Measurements from ENCODE around the gene NEUROD1.

NEUROD1 gene

GRCh38 chr2:181679544-181679979 lies 755 bp downstream of the NEUROD1 start:
- DNase-seq (no peak), ATAC-seq (no peak)

- ATAC-seq = no peak
- no peak for DNase-seq
Measured at GRCh38 chr2:181678861-181679543, 1.3 kb downstream of the NEUROD1 start.

GRCh38 chr2:181677912-181678586 lies 2.3 kb downstream of the NEUROD1 start:
- ATAC-seq = peak; percentile 70

GRCh38 chr2:181675254-181675653 lies 5.1 kb downstream of the NEUROD1 start:
- no peak for ATAC-seq

More at GRCh38 chr2:181677912-181678586, 2.3 kb downstream of the NEUROD1 start:
- DNase-seq = peak; percentile 72

GRCh38 chr2:181674461-181674860 lies 5.9 kb downstream of the NEUROD1 start:
- ATAC-seq = no peak
- DNase-seq = no peak

More at GRCh38 chr2:181675254-181675653, 5.1 kb downstream of the NEUROD1 start:
- no peak for DNase-seq

- DNase-seq (no peak), ATAC-seq (no peak)
Measured at GRCh38 chr2:181673173-181673572, 7.1 kb downstream of the NEUROD1 start.

- ATAC-seq = no peak
- DNase-seq = no peak
Measured at GRCh38 chr2:181672255-181673008, 7.9 kb downstream of the NEUROD1 start.

- DNase-seq (no peak), ATAC-seq (no peak)
Measured at GRCh38 chr2:181670632-181671031, 9.7 kb downstream of the NEUROD1 start.

GRCh38 chr2:181667234-181667633 lies 13.1 kb downstream of the NEUROD1 start:
- ATAC-seq (no peak), DNase-seq (no peak)

GRCh38 chr2:181662287-181662686 lies 18.0 kb downstream of the NEUROD1 start:
- DNase-seq (no peak), ATAC-seq (no peak)

GRCh38 chr2:181660181-181660580 lies 20.1 kb downstream of the NEUROD1 start:
- ATAC-seq (no peak), DNase-seq (no peak)

GRCh38 chr2:181658444-181658843 lies 21.9 kb downstream of the NEUROD1 start:
- DNase-seq = no peak
- ATAC-seq = no peak

GRCh38 chr2:181657379-181657778 lies 22.9 kb downstream of the NEUROD1 start:
- ATAC-seq = no peak
- no peak for DNase-seq

GRCh38 chr2:181656450-181657291 lies 23.6 kb downstream of the NEUROD1 start, which contains the start of gene CERKL:
TSS of gene CERKL (minus strand) at chr2:181657105. CDS start at chr2:181657006, 99 bp downstream.
- DNase-seq (peak; percentile 32), ATAC-seq (peak; percentile 69)

GRCh38 chr2:181655519-181655918 lies 24.8 kb downstream of the NEUROD1 start:
- ATAC-seq (no peak), DNase-seq (no peak)

GRCh38 chr2:181649436-181649979 lies 30.8 kb downstream of the NEUROD1 start:
- ATAC-seq = no peak
- no peak for DNase-seq

- no peak for DNase-seq
Measured at GRCh38 chr2:181648478-181649155, 31.7 kb downstream of the NEUROD1 start.

GRCh38 chr2:181646415-181646987 lies 33.8 kb downstream of the NEUROD1 start:
- no peak for ATAC-seq
- no peak for DNase-seq

More at GRCh38 chr2:181648478-181649155, 31.7 kb downstream of the NEUROD1 start:
- ATAC-seq = no peak

- DNase-seq = no peak
- no peak for ATAC-seq
Measured at GRCh38 chr2:181643151-181643550, 37.2 kb downstream of the NEUROD1 start.

GRCh38 chr2:181642086-181642485 lies 38.2 kb downstream of the NEUROD1 start:
- DNase-seq (no peak), ATAC-seq (no peak)

- ATAC-seq (no peak), DNase-seq (no peak)
Measured at GRCh38 chr2:181639686-181640085, 40.6 kb downstream of the NEUROD1 start.

Data from stimulated activated naive CD8-positive, alpha-beta T cell treated with anti-CD3 and anti-CD28 coated beads, Interleukin-15, Interleukin-2, amounts not matched to agents 100 U/mL and 50 U/mL, for 24 hours (primary cell).